Natural killer cell (primary cell): ENCODE measurements around the gene MED13L. TPM values are rescaled to one million over a fixed set of nuclear protein-coding genes. Genes with fewer than 3 reads are reported as not detected.

ENCODE experiments used
- ATAC-seq, 3 donors: fragments of 150-1000 bp in 2 of 3; fragments of 200-7000 bp in 1 of 3; cut with Tn5 transposase; 1 replicate in 1 of 3; 2 replicates in 2 of 3; pipeline ENCODE4 v1.10.0; 2021; ENCODE audit warnings: mild to moderate bottlenecking in 2 of 3, moderate library complexity in 2 of 3
- DNase-seq, 2 donors: peaks; one replicate each; pipeline versions ENCODE4 v3.0.0 to v3.0.0-alpha.2; 2013 to 2021; ENCODE audit warnings: mixed read lengths in 1 of 2
- H3K27ac ChIP-seq: one replicate; pipeline ENCODE4 v1.5.1; 2013; ENCODE audit warnings: mild to moderate bottlenecking, low read length
- H3K27me3 ChIP-seq: one replicate; pipeline ENCODE4 v1.6.1; 2013; ENCODE audit warnings: low read length; ENCODE audit not compliant: control insufficient read depth, insufficient read depth
- H3K36me3 ChIP-seq: one replicate; pipeline ENCODE4 v1.6.1; 2013; ENCODE audit warnings: low read length; ENCODE audit not compliant: control insufficient read depth, insufficient read depth
- H3K4me1 ChIP-seq: one replicate; pipeline ENCODE4 v1.6.1; 2013; ENCODE audit warnings: low read length; ENCODE audit not compliant: control insufficient read depth, insufficient read depth
- H3K4me3 ChIP-seq: one replicate; pipeline ENCODE4 v1.5.1; 2013; ENCODE audit warnings: low read length
- H3K9me3 ChIP-seq: one replicate; pipeline ENCODE4 v1.6.1; 2013; ENCODE audit warnings: low read length; ENCODE audit not compliant: control insufficient read depth, insufficient read depth
- H3K27ac Mint-ChIP-seq, 2 donors: one replicate each; pipeline ENCODE4 v1.8.0; 2022; ENCODE audit warnings: mild to moderate bottlenecking in 2 of 2, mixed read lengths in 2 of 2, moderate library complexity in 1 of 2
- H3K27me3 Mint-ChIP-seq, 2 donors: one replicate each; pipeline ENCODE4 v1.8.0; 2022; ENCODE audit warnings: low read depth in 2 of 2, mixed read lengths in 2 of 2
- H3K36me3 Mint-ChIP-seq: one replicate; pipeline ENCODE4 v1.8.0; 2022; ENCODE audit warnings: mixed read lengths
- H3K4me1 Mint-ChIP-seq, 2 donors: one replicate each; pipeline ENCODE4 v1.8.0; 2022; ENCODE audit warnings: mixed read lengths in 2 of 2
- H3K4me3 Mint-ChIP-seq: one replicate; pipeline ENCODE4 v1.8.0; 2022; ENCODE audit warnings: mild to moderate bottlenecking, moderate library complexity, mixed read lengths
- H3K9me3 Mint-ChIP-seq, 2 donors: one replicate each; pipeline ENCODE4 v1.8.0; 2022; ENCODE audit warnings: mixed read lengths in 2 of 2
- CTCF ChIP-seq: fragments of 200-600 bp; IDR thresholded peaks from one replicate; pipeline ENCODE4 v1.8.0; 2022; ENCODE audit warnings: antibody characterized with exemption
- WGBS: methylation state at CpG from one replicate; pipeline ENCODE4 v1.1.7; 2013; ENCODE audit warnings: missing lambda C conversion rate; ENCODE audit not compliant: insufficient coverage; 5-methylcytosine and 5-hydroxymethylcytosine counted together
- intact Hi-C: fragments of 100-400 bp; cut with micrococcal nuclease; formaldehyde crosslinking; loops from one replicate; pipeline ENCODE4 v1.14.2; 2022
- total RNA-seq, 4 donors: library from RNA; stranded (reverse); fragments of 120-200 nt in 1 of 4; gene quantifications; one replicate each; pipeline versions ENCODE4 v1.2.3 to v1.2.4, GENCODE V29; 2013 to 2022

Gene MED13L
- total RNA-seq, 3 donors from 2014 or later (not counting 1 experiment from before 2014, with no cell fraction given) = 237 to 316 (median 240) TPM

- intact Hi-C loops = no loop called here
- WGBS = 79% methylated on average over 2 of the region's 2 CpGs
- Histone ChIP-seq H3K4me3 (no peak overlapping the region), H3K36me3 (no peaks in the 10 kb centered on the region), H3K27ac (no peak overlapping the region), H3K9me3 (no peaks in the 10 kb centered on the region), H3K27me3 (no peaks in the 10 kb centered on the region), H3K4me1 (no peaks in the 10 kb centered on the region)
- ATAC-seq (no peak), DNase-seq (no peak)
- Mint-ChIP-seq H3K4me1 (no peaks in the 10 kb centered on the region), H3K27ac (no peak overlapping the region), H3K4me3 (no peak overlapping the region), H3K9me3 (no peaks in the 10 kb centered on the region), H3K36me3 (no peaks in the 10 kb centered on the region), H3K27me3 (peaks cover 0 to 4% of the 10 kb centered on the region in 2 donors)
- TF ChIP-seq CTCF = no peak
These were observed 26.4 kb upstream of the MED13L start for GRCh38 chr12:116303929-116304328.

DNA sequence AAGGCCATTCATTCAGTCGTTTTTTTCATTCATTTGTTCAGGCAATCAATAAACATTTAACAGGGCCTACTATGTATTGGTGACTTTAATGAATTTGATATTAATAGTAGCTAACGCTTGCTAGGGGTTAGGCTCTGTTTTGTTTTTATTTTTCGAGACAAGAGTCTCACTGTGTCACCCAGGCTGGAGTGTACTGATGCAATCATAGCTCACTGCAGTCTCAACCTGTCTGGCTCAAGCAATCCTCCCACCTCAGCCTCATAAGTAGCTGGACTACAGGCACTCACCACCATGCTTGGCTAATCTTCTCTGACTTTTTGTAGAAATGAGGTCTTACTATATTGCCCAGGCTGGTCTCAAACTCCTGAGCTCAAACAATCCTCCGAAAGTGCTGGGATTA, 25.6 kb upstream of the MED13L start:
- intact Hi-C loops = no loop called here
- TF ChIP-seq CTCF = no peak
- no peak for DNase-seq
- WGBS = 93% methylated on average over 3 of the region's 4 CpGs
- H3K9me3 ChIP-seq = no peaks in the 10 kb centered on the region
- H3K9me3 Mint-ChIP-seq = no peaks in the 10 kb centered on the region
- no peaks in the 10 kb centered on the region for H3K4me1 Mint-ChIP-seq
- peaks cover 0 to 4% of the 10 kb centered on the region in 2 donors for H3K27me3 Mint-ChIP-seq
- no peaks in the 10 kb centered on the region for H3K36me3 ChIP-seq
- no peak for ATAC-seq
- no peak overlapping the region for H3K27ac ChIP-seq
- H3K27me3 ChIP-seq = no peaks in the 10 kb centered on the region
- no peak overlapping the region for H3K4me3 Mint-ChIP-seq
- no peaks in the 10 kb centered on the region for H3K4me1 ChIP-seq
- H3K27ac Mint-ChIP-seq = no peak overlapping the region
- no peaks in the 10 kb centered on the region for H3K36me3 Mint-ChIP-seq
- H3K4me3 ChIP-seq = no peak overlapping the region

DNA sequence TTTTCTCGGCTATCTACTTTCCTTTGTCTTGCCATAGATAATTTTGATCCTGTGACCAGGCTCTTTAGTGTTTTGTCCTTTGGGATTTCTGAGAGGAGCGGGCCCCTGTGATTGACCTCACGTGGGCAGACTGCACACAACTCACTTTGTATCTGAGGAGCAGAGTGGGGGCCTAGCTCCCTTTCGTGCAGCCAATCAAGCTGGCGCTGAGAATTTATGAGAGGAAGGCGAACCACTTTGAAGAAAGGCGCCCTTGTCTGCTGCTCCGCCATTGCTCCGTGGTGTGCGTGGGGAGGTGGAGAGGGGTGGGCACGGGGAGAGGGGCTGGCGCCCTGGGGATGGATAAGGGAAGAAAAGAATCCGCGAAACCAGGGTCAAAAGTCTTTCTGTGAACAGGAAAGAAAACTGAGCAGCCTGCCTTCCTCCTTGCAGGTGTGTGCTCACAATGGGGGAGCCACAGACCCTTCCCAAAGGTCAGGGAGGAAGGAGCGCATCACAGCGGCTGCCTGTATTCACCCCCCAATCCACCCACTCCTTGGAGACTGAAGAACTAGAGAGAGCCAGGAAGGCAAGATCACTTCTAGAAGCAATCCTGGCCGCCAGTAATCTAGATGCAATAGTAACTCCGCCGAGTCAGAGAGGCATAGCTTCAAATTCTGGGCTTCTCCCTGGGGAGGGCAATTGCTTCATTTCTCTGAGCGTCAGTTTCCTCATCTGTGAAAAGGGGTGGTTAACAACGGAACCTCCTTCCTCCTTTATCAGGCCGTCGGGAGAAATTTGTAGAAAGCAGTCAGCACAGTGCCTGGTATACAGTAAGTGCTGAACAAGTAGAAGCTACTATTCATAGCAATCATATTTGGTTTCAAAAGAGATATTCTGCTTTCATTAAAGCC, 24.9 kb upstream of the MED13L start:
- no peaks in the 10 kb centered on the region for H3K36me3 ChIP-seq
- H3K4me3 ChIP-seq = no peak overlapping the region
- Mint-ChIP-seq H3K4me1 (no peaks in the 10 kb centered on the region), H3K9me3 (no peaks in the 10 kb centered on the region), H3K36me3 (no peaks in the 10 kb centered on the region), H3K27ac (no peak overlapping the region), H3K27me3 (peaks cover 0 to 5% of the 10 kb centered on the region in 2 donors), H3K4me3 (no peak overlapping the region)
- no peak for TF ChIP-seq CTCF
- 84% methylated on average over 22 of the region's 23 CpGs for WGBS
- no peaks in the 10 kb centered on the region for H3K27me3 ChIP-seq
- no peaks in the 10 kb centered on the region for H3K9me3 ChIP-seq
- DNase-seq (no peak), ATAC-seq (no peak)
- no peaks in the 10 kb centered on the region for H3K4me1 ChIP-seq
- intact Hi-C loops = no loop called here
- no peak overlapping the region for H3K27ac ChIP-seq
